GM19043 (cell line): ENCODE data around the gene ZNF554.
A peak's percentile ranks its signal among the peaks of the same experiment; 100 is the strongest.

Experiments
- ATAC-seq: cut with Tn5 transposase; IDR thresholded peaks from one replicate; pipeline ENCODE4 v1.9.1; 2021; ENCODE audit warnings: low read depth; ENCODE audit not compliant: unreplicated experiment

Gene ZNF554

GRCh38 chr19:2819540-2820111 lies at the start of gene ZNF554:
Gene ZNF554 (plus strand): TSS chr19:2819868. CDS start chr19:2820072, 204 bp downstream.
- peak; percentile 72 for ATAC-seq

- ATAC-seq: no peak
Measured at GRCh38 chr19:2770055-2771013, 49.3 kb upstream of the ZNF554 start.

GRCh38 chr19:2771786-2772674 lies 47.6 kb upstream of the ZNF554 start:
- no peak for ATAC-seq

- ATAC-seq: no peak
Measured at GRCh38 chr19:2774083-2774679, 45.5 kb upstream of the ZNF554 start.

GRCh38 chr19:2774953-2775555 lies 44.6 kb upstream of the ZNF554 start:
- no peak for ATAC-seq

- no peak for ATAC-seq
Measured at GRCh38 chr19:2775556-2776430, 43.9 kb upstream of the ZNF554 start.

- ATAC-seq: no peak
Measured at GRCh38 chr19:2777952-2778683, 41.5 kb upstream of the ZNF554 start.

GRCh38 chr19:2779121-2779740 lies 40.4 kb upstream of the ZNF554 start:
- no peak for ATAC-seq

- no peak for ATAC-seq
Measured at GRCh38 chr19:2780284-2780683, 39.4 kb upstream of the ZNF554 start.

GRCh38 chr19:2782329-2782935 lies 37.2 kb upstream of the ZNF554 start:
- no peak for ATAC-seq

- ATAC-seq: peak; percentile 72
Measured at GRCh38 chr19:2782936-2783780, 36.5 kb upstream of the ZNF554 start, which contains the start of gene SGTA. Gene SGTA (minus strand): TSS chr19:2783273. CDS start chr19:2769068, 14,205 bp downstream.

GRCh38 chr19:2783781-2784145 lies 35.9 kb upstream of the ZNF554 start:
- no peak for ATAC-seq

GRCh38 chr19:2785244-2785997 lies 34.2 kb upstream of the ZNF554 start, which contains the start of gene THOP1:
Gene THOP1 (plus strand): TSS chr19:2785503. CDS start chr19:2785663, 160 bp downstream.
- ATAC-seq: peak; percentile 74

- no peak for ATAC-seq
Measured at GRCh38 chr19:2787115-2787514, 32.6 kb upstream of the ZNF554 start.

GRCh38 chr19:2788237-2788636 lies 31.4 kb upstream of the ZNF554 start:
- no peak for ATAC-seq

GRCh38 chr19:2790194-2790556 lies 29.5 kb upstream of the ZNF554 start:
- ATAC-seq: no peak
